Measurements from ENCODE around the gene PHF2.

Gene PHF2

DNA sequence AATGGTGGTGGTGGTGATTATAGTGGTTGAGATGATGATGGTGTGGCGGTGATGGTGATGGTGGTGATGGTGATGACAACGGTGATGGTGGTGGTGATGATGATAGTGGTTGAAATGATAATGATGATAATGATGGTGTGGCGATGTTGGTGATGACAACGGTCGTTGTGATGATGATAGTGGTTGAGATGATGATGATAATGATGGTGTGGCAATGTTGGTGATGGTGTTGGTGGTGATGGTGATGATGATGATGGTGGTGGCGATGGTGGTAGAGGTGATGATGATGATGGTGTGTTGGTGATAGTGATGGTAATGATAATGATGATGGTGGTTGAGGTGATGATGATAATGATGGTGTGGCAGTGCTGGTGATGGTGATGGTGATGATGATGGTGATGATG lies 48.0 kb downstream of the PHF2 start:
- DNase-seq (ENCODE audit: low spot score), result no peak
- peak; percentile 97 for FAIRE-seq

GRCh38 chr9:93624977-93625376 lies 48.6 kb downstream of the PHF2 start:
- FAIRE-seq, result no peak

DNA sequence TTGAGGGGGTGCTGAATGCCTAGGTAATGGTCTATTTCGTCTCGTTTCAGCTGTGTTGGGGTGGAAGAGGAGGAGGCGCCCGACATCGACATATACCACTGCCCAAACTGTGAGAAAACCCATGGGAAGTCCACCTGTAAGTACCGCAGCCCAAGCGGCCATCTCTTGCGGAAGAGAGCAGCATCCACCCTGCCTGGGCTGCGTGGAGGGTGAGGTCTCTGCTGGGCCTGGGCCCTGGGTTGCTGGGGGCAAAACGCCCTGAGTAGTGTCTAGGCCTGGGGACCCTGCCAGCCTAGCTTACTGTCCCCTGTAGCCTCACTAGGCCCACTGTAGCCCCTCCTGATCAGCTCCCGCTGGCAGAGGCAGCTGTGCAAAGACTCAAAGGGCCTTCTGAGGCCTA lies 53.5 kb downstream of the PHF2 start:
- FAIRE-seq (no peak), DNase-seq (ENCODE audit: low spot score) (no peak)

More at GRCh38 chr9:93624977-93625376, 48.6 kb downstream of the PHF2 start:
- DNase-seq (ENCODE audit: low spot score), result no peak

DNA sequence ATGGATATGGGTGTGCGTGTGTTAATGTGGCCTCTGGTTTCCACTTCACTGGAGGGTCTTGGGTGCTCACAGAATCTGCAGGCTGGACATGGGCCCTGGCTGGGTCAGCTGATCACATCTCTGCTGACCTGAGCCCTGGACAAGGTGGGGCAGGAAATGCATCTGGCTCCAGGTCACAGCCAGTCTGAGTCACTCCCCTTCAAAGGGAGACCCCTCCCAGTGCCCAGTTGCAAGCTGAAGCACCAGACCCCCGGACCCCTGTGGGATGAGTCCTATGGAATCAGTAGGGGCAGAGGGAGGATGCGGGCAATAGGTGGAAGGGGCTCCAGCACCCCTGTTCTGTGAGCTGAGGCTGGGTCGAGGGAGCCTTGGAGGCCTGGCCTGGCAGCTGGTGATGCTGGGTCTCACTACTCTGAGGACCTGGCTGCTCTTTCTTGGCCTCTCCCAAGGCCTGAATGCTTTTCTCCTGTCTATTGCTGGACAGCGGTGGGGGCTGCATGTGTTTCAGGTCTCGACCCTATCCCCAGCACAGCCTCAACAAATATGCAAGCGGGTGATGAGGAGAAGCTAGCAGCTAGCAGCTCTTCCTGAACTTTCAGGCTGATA lies 54.5 kb downstream of the PHF2 start:
- DNase-seq (ENCODE audit: low spot score) (no peak), FAIRE-seq (no peak)

GRCh38 chr9:93633492-93634221 lies 57.3 kb downstream of the PHF2 start:
- DNase-seq (ENCODE audit: low spot score) (no peak), FAIRE-seq (no peak)

- no peak for DNase-seq (ENCODE audit: low spot score)
- FAIRE-seq, result no peak
Observed at GRCh38 chr9:93634311-93635185, 58.2 kb downstream of the PHF2 start.

- FAIRE-seq (peak; percentile 62), DNase-seq (ENCODE audit: low spot score) (no peak)
Observed at GRCh38 chr9:93635186-93636107, 59.1 kb downstream of the PHF2 start.

DNA sequence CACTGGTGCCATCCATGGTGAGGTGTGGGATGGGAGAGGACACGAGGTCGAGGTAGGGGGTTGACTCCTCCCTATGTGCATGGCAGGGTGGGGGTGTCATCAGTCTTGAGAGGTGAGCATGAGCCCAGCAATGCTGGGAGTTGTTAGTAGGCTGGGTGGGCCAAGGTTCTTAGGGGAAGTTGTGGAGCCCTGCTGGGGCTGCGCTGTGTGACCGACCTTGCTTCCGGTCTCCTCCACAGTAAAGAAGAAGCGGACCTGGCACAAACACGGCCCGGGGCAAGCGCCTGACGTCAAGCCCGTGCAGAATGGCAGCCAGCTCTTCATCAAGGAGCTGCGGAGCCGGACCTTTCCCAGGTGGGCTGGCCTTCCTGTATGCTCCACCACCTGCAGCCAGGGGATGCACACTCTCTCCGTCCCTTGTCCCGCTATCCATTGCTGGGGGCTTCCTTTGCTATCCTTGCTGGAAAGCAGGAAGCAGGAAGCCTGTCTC lies 59.8 kb downstream of the PHF2 start:
- no peak for FAIRE-seq

DNA sequence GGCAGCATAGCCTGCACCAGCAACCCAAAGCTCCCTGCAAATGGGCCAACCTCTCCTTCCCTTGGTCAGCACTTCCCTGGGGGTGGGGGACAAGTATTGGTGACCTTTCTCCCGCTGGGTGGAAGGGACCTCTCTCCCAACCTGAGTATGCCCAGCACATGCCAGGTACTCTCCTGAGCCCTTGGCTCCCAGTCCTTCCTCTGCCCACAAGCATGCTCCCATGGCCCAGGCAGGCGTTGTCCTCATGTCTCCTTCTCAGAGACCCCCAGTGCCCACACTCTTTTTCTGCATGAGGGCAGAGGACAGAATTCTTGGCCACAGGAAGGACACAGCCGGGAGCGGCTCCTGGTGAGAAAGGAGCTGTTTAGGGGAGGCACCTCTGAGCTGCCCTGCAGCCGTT lies 60.3 kb downstream of the PHF2 start:
- FAIRE-seq, result no peak

More for the DNA sequence above, 59.8 kb downstream of the PHF2 start:
- no peak for DNase-seq (ENCODE audit: low spot score)

GRCh38 chr9:93637886-93638285 lies 61.5 kb downstream of the PHF2 start:
- no peak for FAIRE-seq
- DNase-seq (ENCODE audit: low spot score), result no peak

More for the DNA sequence above, 60.3 kb downstream of the PHF2 start:
- no peak for DNase-seq (ENCODE audit: low spot score)

DNA sequence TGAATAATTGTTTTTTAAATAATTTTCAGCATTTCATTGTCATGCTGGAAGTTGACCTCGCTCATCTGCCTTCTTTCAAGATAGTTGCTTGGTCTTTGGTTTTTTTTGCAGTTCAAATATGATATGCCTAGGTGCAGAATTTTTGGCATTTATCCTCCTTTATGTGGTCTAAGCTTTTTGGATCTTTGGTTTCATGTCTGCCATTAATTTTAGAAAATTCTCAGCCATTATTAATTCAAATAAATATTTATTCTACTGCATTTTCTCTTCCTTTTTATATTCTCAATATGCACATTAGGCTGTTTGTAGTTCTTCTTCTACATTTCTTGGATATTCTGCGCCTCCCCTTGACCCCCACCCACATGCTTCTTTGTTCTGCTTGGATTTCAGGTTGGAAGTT lies 63.6 kb downstream of the PHF2 start:
- FAIRE-seq (no peak), DNase-seq (ENCODE audit: low spot score) (no peak)

GRCh38 chr9:93642961-93643360 lies 66.6 kb downstream of the PHF2 start:
- DNase-seq (ENCODE audit: low spot score) (no peak), FAIRE-seq (no peak)

- FAIRE-seq (no peak), DNase-seq (ENCODE audit: low spot score) (no peak)
Observed at GRCh38 chr9:93644397-93645088, 68.2 kb downstream of the PHF2 start.

GRCh38 chr9:93645149-93645889 lies 68.9 kb downstream of the PHF2 start:
- DNase-seq (ENCODE audit: low spot score) (no peak), FAIRE-seq (no peak)

DNA sequence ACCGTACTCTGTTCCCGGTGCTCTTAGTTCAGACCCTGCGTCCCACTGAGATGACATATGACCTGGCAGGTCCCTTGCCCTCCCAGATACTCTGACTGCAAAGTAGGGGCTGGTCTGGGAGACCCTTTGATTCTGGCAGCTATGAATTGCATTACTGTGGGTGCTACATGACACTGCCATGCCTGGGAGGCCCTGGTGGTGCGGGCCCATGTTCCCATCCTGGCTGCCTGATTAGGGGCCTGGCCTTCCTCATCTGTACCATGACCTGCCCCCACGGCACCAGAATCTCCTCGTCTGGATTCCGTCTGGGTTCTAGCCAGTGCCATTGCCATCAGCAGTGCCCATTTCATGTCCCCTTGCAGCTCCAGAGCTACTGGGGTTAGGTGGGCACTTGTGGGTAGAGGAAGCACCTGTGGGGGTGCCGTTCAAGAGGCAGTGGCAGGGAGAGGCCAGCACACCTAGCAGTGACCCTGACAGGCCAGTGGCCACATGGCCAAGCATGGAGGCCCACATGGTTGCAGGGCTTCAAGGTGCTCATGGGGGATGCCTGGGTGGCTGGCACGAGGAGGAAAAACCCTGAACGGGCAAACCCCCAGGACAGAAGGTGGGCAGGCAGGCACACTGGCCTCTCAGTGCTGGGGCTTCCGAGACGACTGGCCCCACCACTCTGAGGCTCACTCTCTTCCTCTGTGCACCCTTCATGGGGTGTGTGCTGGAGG lies 69.7 kb downstream of the PHF2 start:
- no peak for DNase-seq (ENCODE audit: low spot score)
- no peak for FAIRE-seq

- DNase-seq (ENCODE audit: low spot score) (no peak), FAIRE-seq (no peak)
Observed at GRCh38 chr9:93646640-93647178, 70.3 kb downstream of the PHF2 start.

DNA sequence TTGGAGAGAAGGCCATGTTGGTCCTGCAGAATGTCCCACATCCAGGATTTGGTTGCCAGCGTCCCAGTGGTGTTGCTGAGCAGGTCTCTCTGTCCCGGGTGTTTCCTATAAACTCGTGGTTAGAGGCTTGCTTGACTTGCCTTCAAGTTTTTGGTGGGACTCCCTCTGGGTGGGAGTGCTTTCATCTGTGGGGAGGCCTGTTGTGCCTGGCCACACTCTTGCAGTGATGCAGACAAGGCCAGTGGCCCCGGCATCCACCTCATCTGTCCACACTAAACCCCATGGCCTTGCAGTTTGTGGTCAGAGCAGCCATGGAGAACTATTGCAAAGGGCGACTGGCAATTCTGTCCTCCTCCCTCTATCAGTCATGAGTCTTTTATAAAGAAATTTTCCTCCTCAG lies 71.8 kb downstream of the PHF2 start:
- no peak for FAIRE-seq
- no peak for DNase-seq (ENCODE audit: low spot score)

DNA sequence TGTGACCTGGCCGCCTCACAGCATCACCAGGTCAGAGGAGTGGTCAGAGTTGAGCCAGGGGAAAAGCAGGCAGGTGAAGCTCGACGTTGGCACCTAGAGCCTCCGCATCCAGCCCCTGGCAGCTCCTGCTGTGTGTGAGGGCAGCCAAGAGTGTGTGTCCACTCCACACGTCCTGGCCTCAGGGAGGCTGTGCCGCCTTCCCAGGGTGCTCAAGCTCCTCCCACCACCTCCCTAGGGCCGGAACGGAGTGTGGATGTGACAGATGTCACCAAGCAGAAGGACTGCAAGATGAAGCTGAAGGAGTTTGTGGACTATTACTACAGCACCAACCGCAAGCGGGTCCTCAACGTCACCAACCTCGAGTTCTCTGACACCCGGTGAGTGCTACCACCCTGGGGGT lies 72.5 kb downstream of the PHF2 start:
- FAIRE-seq (no peak), DNase-seq (ENCODE audit: low spot score) (no peak)

Measured in urothelium cell line (cell line).